ENCODE results near the gene PTPRN2.

Gene PTPRN2

DNA sequence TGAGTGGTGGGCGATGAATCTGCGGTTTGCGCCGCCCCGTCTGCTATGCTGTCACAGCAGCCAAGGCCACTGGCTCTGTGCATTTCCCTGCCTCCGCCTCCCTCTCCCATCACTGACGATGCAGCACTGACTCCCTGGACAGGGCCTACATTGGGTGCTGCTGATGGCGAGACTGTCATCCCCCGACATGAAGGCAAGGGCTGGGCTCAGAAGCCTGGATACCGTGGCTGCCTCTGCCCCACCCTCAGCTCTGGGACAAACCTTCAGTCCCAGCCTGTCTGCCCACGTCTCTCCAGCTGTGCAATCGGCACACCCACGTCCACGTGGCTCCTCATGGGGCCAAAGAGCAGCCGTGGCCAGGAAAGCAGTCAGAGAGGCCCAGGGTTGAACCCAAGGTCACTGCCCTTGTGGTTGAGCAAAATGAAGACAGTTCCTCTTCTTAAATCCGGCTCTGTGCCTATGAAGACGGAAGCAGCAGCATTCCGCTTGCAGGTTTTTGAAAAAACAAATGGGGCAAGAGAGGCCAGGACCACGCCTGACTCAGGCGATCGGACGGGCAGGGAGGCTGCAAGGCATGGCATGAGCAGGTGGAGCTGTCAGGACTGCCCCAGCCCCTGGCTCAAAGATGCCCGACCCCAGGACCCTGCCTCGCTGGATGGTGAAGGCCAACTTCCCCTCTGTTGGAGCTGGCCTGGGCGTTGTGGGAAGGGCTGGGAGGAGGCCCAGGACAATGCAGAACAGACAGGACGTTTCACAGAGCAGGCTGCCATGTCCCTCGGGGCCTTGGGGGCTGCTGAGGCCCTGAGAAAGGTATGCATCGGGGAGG lies 733.3 kb downstream of the PTPRN2 start:
- CTCF ChIA-PET: no interaction called here

DNA sequence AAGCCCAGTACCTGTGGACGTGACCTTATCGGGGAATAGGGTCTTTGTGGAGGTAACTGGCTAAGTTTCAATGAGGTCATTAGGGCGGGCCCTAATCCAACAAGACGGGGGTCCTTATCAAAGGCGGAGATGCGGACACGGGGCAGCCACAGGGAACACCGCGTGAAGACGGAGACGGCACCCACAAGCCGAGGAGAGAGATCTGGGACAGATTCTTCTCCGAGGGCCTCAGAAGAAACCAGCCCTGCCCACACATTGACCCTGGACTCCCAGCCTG lies 733.9 kb downstream of the PTPRN2 start:
- ChIA-PET POLR2A (no interaction called here), CTCF (no interaction called here)
- no peak for TF ChIP-seq LEF1 (IDR thresholded peaks at IDR 0.05; ENCODE audit: borderline replicate concordance)
- no peak for TF ChIP-seq SUZ12 (IDR thresholded peaks at IDR 0.05)
- TF ChIP-seq CTBP1 (IDR thresholded peaks at IDR 0.05; ENCODE audit: borderline replicate concordance): no peak
- no peak for TF ChIP-seq FOXM1 (IDR thresholded peaks at IDR 0.05; ENCODE audit: borderline replicate concordance)
- no peak for TF ChIP-seq HDGF (IDR thresholded peaks at IDR 0.05; ENCODE audit: borderline replicate concordance)
- TF ChIP-seq, protein P1, sequence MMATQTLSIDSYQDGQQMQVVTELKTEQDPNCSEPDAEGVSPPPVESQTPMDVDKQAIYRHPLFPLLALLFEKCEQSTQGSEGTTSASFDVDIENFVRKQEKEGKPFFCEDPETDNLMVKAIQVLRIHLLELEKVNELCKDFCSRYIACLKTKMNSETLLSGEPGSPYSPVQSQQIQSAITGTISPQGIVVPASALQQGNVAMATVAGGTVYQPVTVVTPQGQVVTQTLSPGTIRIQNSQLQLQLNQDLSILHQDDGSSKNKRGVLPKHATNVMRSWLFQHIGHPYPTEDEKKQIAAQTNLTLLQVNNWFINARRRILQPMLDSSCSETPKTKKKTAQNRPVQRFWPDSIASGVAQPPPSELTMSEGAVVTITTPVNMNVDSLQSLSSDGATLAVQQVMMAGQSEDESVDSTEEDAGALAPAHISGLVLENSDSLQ (IDR thresholded peaks at IDR 0.05): no peak
- no peak for TF ChIP-seq TARDBP (IDR thresholded peaks at IDR 0.05)
- no peak for DNase-seq (ENCODE audit: extremely low spot score)

More for the DNA sequence above, 733.3 kb downstream of the PTPRN2 start:
- POLR2A ChIA-PET: no interaction called here
- TF ChIP-seq LEF1 (IDR thresholded peaks at IDR 0.05; ENCODE audit: borderline replicate concordance): no peak
- DNase-seq (ENCODE audit: extremely low spot score): no peak

GRCh38 chr7:157853076-157853788 lies 734.4 kb downstream of the PTPRN2 start:
- CTCF ChIA-PET: no interaction called here
- POLR2A ChIA-PET: no interaction called here
- no peak for TF ChIP-seq ARNT (IDR thresholded peaks at IDR 0.05)
- TF ChIP-seq ZNF384 (IDR thresholded peaks at IDR 0.05): no peak
- no peak for TF ChIP-seq FOXA1 (IDR thresholded peaks at IDR 0.05)
- no peak for TF ChIP-seq FOXM1 (IDR thresholded peaks at IDR 0.05; ENCODE audit: borderline replicate concordance)
- TF ChIP-seq FOXK2 (IDR thresholded peaks at IDR 0.05): no peak
- TF ChIP-seq TARDBP (IDR thresholded peaks at IDR 0.05): no peak
- TF ChIP-seq NFRKB (IDR thresholded peaks at IDR 0.05): no peak
- no peak for TF ChIP-seq LEF1 (IDR thresholded peaks at IDR 0.05; ENCODE audit: borderline replicate concordance)
- no peak for TF ChIP-seq L3MBTL2 (conservative IDR thresholded peaks at IDR 0.05)
- no peak for TF ChIP-seq HDGF (IDR thresholded peaks at IDR 0.05; ENCODE audit: borderline replicate concordance)
- TF ChIP-seq, protein P1 (IDR thresholded peaks at IDR 0.05): no peak
- no peak for TF ChIP-seq ELF4 (IDR thresholded peaks at IDR 0.05)
- TF ChIP-seq SUZ12 (IDR thresholded peaks at IDR 0.05): no peak
- TF ChIP-seq CTBP1 (IDR thresholded peaks at IDR 0.05; ENCODE audit: borderline replicate concordance): no peak
- no peak for TF ChIP-seq BHLHE40 (IDR thresholded peaks at IDR 0.05; ENCODE audit: borderline replicate concordance)
- DNase-seq (ENCODE audit: extremely low spot score): no peak

DNA sequence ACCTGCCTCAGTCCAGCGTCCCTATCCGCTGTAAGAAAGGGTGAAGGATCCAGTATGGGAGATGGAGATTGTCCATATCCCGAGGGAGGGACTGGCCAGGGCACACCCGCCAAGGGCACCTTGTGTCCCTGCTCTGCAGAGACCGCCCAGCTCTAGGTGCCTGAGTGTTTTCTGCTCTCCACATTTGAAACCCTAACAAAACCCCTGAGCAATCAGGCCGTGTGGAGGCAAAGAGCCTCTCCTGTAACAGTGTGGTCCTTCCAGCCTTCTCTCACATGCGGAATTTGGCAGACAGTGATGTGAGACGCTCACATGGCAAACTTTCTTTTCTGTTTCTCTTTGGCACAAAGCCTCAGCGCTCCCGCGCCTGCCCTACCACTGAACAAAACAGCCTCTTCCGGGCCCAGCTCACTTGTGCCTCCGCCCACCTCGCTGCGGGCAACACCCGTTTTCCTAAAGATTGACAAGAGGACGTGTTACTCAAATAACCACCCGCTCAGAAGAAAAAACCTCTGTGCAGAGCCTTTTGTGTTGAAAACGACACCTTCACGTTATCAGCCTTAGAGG lies 736.0 kb downstream of the PTPRN2 start:
- POLR2A ChIA-PET: no interaction called here
- CTCF ChIA-PET: no interaction called here
- no peak for TF ChIP-seq FOXA1 (IDR thresholded peaks at IDR 0.05)
- TF ChIP-seq BHLHE40 (IDR thresholded peaks at IDR 0.05; ENCODE audit: borderline replicate concordance): no peak
- no peak for TF ChIP-seq ELF4 (IDR thresholded peaks at IDR 0.05)
- no peak for TF ChIP-seq ZNF384 (IDR thresholded peaks at IDR 0.05)
- TF ChIP-seq ARNT (IDR thresholded peaks at IDR 0.05): no peak
- no peak for TF ChIP-seq FOXK2 (IDR thresholded peaks at IDR 0.05)
- no peak for TF ChIP-seq SUZ12 (IDR thresholded peaks at IDR 0.05)
- peak; percentile 25 for DNase-seq (ENCODE audit: extremely low spot score)

GRCh38 chr7:157850481-157851444 lies 736.9 kb downstream of the PTPRN2 start:
- ChIA-PET CTCF (no interaction called here), POLR2A (no interaction called here)
- DNase-seq (ENCODE audit: extremely low spot score): no peak
- TF ChIP-seq FOXM1 (IDR thresholded peaks at IDR 0.05; ENCODE audit: borderline replicate concordance): no peak
- no peak for TF ChIP-seq ARNT (IDR thresholded peaks at IDR 0.05)
- TF ChIP-seq, protein P1 (IDR thresholded peaks at IDR 0.05): no peak
- TF ChIP-seq HDGF (IDR thresholded peaks at IDR 0.05; ENCODE audit: borderline replicate concordance): no peak
- no peak for TF ChIP-seq L3MBTL2 (conservative IDR thresholded peaks at IDR 0.05)
- TF ChIP-seq LEF1 (IDR thresholded peaks at IDR 0.05; ENCODE audit: borderline replicate concordance): no peak
- TF ChIP-seq NFRKB (IDR thresholded peaks at IDR 0.05): no peak
- TF ChIP-seq ZNF384 (IDR thresholded peaks at IDR 0.05): no peak
- TF ChIP-seq SUZ12 (IDR thresholded peaks at IDR 0.05): no peak
- no peak for TF ChIP-seq TARDBP (IDR thresholded peaks at IDR 0.05)
- no peak for TF ChIP-seq FOXA1 (IDR thresholded peaks at IDR 0.05)
- no peak for TF ChIP-seq BHLHE40 (IDR thresholded peaks at IDR 0.05; ENCODE audit: borderline replicate concordance)
- no peak for TF ChIP-seq ELF4 (IDR thresholded peaks at IDR 0.05)
- no peak for TF ChIP-seq SP1 (IDR thresholded peaks at IDR 0.05)
- TF ChIP-seq CTBP1 (IDR thresholded peaks at IDR 0.05; ENCODE audit: borderline replicate concordance): no peak
- no peak for TF ChIP-seq FOXK2 (IDR thresholded peaks at IDR 0.05)
